ENCODE measurements around the gene PARG.
"Not testable (repeated sequence)": the region's sequence is repeated elsewhere in the genome, so short reads cannot be mapped to it uniquely, and the experiment has no call there.

Gene PARG

DNA sequence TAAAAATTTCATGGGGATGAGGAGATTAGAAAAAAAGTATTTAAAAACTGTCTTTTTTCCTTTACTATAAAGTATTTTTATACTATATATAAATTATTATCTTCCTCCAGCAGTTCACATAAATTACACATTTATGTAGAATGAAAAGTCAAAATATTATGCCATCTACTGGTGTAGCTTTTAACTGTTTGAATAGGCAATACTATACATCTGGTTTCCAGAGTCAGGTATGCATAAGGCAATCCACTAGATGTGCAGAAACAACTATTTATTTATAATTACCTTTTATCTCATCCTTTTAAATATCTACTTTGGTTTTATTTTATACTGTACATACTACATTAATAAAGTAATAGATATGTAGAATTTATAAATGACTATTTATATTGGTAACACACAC lies 25.4 kb downstream of the PARG start:
- not testable (repeated sequence) for H3K4me3 ChIP-seq (replicated peaks; ENCODE audit: low read depth, low read length); DNase-seq (ENCODE audit: low read depth)

DNA sequence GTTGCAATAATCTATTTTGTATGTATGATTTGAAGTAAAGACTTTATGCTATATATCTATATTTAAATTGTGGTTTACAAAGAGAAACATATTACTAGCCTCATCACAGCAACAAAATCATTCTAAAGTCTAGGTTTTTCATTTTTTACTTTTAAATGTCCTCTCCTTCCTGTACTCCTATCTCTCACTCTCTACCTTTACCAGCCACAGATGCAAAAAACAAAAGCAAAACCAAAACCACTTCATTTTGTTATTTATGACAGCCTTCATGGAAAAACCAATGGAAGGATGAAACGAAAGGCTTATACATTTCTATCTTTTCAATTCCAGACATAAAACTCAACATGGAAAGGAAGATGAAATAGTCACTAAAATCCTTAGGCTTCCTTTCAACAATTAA lies 31.5 kb downstream of the PARG start:
- H3K4me3 ChIP-seq (replicated peaks; ENCODE audit: low read depth, low read length); DNase-seq (ENCODE audit: low read depth): not testable (repeated sequence)

DNA sequence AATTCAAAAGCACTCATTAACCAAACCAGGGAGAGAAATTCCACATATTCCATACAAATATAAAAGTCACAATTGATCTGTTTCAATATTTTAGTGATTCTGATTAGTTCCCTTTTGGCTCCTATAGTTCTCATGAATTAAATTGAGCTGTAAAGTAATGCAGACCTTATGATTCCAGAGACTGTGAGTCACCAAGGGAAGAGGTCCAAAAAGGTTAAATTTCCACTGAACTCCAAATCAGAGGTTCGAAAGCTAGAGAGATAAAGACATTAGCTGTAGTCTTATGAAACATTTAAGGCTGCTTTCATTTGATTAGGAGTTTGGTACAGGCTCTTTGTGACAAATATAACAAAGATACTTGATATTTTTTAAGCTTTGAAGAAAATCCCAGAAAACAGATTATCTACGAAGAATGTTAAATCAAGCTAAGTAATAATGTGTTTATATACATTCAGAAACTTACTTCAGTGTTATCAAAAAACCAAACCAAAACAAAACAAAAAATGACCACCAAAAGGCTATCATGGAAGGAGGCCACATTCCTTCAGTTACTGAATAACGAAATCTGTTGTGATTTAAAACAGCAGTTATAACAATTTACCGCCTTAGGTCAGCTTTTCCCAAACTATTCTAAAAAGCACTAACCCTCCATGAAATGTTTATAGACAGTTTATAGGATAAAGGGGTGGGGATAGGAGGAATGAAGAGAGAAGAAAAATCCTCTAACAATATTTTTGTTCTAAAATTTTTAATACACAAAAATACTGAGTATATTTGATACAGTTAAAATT lies 33.3 kb downstream of the PARG start:
- DNase-seq (ENCODE audit: low read depth); H3K4me3 ChIP-seq (replicated peaks; ENCODE audit: low read depth, low read length): not testable (repeated sequence)

DNA sequence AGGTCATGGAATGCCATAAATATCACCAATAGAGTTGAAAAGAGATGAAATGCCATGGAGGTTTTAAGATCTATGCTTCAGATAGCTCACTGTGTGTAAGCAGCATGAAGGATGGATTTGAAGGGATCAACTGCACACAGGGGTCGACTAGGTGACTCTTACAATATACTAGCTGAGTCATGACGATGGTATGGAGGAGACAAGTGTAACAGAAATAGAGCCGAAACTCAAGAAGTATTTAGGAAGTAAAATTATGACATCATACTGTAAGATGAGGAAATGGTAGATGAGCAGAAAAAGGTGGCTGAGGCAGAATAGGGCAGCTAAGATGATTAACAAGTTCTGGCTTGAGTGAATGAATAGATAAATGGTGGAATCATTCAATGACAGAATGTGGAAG lies 38.0 kb downstream of the PARG start:
- H3K4me3 ChIP-seq (replicated peaks; ENCODE audit: low read depth, low read length); DNase-seq (ENCODE audit: low read depth): not testable (repeated sequence)

DNA sequence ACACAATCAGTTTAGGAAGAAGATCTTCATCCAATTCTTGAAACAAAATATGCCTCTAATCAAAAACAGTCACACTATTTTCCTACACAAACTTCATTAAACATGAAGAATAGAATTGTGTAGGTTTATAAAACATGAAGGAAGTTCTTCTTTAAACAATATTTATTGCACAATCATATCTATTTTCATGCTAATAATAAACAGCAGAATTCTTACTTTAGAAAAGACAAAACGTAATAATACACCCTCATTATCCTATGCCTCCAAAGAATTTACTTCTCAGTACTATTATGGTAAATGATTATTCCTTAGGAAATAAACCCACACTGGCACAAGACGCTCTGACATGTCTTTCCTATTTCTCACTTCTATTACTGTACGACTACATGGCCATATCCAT lies 41.4 kb downstream of the PARG start:
- not testable (repeated sequence) for DNase-seq (ENCODE audit: low read depth)

DNA sequence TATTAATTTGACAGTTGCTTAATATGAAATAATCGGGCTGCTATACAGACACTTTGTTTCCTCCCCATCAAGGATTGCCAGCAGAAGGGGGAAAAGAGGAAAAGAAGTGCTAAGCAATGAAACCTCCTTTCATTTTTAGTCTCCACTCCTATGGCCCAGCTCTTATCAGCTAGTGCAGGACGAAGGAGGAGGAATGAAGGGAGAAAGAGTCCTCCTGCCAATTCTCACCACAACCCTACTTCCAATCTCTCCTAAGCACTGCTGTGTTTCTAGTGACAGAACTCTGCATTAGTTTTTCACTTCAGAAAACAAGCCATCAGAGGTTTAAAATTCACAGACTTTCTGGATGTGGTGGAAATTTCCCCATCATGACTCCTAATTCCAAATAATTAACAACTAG lies 41.8 kb downstream of the PARG start:
- H3K4me3 ChIP-seq (replicated peaks; ENCODE audit: low read depth, low read length); DNase-seq (ENCODE audit: low read depth): not testable (repeated sequence)

More for the DNA sequence above, 41.4 kb downstream of the PARG start:
- H3K4me3 ChIP-seq (replicated peaks; ENCODE audit: low read depth, low read length), result not testable (repeated sequence)

DNA sequence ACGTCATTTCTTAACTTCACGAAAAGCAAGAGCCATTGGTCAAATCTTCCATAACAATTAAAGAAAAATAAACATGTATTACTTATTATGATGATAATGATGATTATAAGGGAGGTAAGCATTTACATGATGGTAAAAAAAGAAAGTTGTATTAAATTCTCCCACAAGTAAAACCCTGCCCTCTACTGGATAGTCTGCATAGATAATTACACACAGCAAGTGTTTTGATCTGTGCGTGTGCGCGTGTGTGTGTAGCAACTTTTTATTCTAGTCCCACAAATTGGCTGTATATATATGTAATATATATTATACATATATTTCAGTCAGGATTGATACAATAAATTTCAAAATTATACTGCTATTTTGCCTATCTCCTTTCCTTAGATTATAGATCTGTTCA lies 51.8 kb downstream of the PARG start:
- TF ChIP-seq, protein P1, sequence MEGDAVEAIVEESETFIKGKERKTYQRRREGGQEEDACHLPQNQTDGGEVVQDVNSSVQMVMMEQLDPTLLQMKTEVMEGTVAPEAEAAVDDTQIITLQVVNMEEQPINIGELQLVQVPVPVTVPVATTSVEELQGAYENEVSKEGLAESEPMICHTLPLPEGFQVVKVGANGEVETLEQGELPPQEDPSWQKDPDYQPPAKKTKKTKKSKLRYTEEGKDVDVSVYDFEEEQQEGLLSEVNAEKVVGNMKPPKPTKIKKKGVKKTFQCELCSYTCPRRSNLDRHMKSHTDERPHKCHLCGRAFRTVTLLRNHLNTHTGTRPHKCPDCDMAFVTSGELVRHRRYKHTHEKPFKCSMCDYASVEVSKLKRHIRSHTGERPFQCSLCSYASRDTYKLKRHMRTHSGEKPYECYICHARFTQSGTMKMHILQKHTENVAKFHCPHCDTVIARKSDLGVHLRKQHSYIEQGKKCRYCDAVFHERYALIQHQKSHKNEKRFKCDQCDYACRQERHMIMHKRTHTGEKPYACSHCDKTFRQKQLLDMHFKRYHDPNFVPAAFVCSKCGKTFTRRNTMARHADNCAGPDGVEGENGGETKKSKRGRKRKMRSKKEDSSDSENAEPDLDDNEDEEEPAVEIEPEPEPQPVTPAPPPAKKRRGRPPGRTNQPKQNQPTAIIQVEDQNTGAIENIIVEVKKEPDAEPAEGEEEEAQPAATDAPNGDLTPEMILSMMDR (IDR thresholded peaks at IDR 0.05; ENCODE audit: low read length, missing control alignments), result peak; percentile 11
- H3K4me3 ChIP-seq (replicated peaks; ENCODE audit: low read depth, low read length); DNase-seq (ENCODE audit: low read depth): not testable (repeated sequence)

DNA sequence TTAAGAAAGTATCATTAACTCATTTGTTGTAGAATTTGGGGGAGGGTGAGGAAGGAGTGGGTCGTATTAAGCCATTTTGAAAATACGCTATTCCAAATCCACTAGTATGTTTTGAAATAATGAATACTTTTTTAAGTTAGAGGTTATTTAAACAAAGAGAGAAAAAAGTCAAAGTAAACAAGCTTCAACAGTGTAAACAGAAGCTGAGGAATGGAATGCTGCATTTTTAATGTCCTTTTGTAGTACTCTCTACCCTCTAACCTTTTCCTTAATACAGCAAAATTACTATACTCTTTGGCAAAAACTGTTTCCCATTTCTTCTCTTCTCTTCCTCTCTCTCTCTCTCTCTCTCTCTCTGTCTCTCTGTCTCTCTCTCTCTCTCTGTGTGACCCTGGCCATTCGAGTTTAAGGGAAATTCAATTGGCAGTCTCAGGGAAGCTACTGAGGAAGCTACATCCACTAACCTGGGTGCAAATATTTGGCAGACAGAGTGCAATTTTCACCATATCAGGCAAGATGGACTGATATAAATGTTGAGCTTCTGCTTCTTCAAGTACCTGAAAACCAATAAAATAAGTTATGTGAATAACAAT lies 57.0 kb downstream of the PARG start:
- H3K4me3 ChIP-seq (replicated peaks; ENCODE audit: low read depth, low read length); DNase-seq (ENCODE audit: low read depth): not testable (repeated sequence)

DNA sequence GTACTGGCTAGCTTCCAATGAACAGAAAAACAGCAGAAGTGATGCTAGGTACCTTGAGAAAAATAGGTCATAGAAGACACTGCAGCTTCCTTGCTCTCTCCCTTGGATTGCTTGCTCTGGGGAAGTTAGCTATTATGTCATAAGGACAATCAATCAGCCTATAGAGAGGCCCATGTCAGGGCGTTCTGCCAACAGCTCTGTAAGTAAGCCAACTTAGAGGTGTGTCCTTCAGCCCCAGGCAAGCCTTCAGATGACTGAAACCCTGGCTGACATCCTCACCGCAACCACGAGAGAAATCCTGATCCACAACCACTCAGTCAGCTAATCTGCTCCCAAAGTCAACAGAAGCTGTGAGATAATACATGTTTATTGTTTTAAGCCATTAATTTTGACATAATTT lies 58.0 kb downstream of the PARG start:
- H3K4me3 ChIP-seq (replicated peaks; ENCODE audit: low read depth, low read length); DNase-seq (ENCODE audit: low read depth): not testable (repeated sequence)

DNA sequence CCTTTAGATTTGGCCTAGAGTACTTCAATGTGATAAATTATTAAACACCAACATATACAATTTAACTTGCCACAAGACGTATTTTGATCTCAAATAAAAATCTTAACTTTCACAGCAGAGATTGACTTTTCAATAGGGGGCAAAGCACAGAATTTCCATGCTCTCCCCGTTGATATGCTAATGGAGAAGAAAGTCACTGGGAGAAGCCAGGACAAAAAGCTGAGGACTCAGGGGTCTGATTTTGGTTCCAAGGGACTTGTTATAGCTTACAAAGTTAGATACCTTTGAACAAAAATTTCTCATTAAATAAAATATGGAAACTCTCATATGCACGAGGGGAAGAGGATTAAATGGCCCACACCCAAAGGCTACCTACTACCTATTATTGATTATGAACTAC lies 59.5 kb downstream of the PARG start:
- DNase-seq (ENCODE audit: low read depth); H3K4me3 ChIP-seq (replicated peaks; ENCODE audit: low read depth, low read length): not testable (repeated sequence)

DNA sequence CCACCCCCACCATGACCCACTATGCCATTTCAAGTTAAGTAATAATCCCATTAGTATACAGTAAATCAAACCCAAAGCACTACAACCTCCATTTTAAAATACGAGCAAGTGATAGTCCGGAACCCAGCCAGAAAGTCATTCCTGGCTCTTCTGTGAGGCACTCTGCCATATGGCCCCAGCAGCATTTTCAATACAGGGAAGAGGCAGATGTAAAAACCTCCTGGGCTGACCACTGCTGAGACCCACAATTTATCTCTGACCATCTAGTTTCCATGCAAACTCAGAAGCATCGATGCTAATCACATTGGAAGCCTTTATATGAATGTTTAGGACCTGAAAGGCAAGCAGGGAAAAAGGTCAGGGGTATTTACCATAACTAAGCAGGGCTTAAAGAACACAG lies 69.1 kb downstream of the PARG start:
- not testable (repeated sequence) for DNase-seq (ENCODE audit: low read depth); H3K4me3 ChIP-seq (replicated peaks; ENCODE audit: low read depth, low read length)

DNA sequence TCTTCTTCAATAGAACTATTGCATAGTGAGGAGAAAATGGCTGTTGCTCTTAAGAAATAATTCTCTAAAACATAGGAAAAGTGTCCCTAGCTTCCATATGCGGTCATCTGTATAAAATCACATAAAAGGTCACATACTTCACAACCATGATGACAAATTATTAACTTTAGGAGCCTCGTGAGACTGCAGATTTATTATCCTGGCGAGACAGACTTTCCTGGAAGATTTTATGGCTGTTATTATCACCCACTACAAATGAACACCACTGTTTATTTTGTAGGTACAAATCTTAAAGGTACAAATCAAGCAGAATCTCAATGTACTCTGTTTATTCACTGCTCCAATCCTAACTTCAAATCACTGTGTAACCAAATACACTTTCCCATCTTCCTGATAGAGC lies 70.4 kb downstream of the PARG start:
- DNase-seq (ENCODE audit: low read depth); H3K4me3 ChIP-seq (replicated peaks; ENCODE audit: low read depth, low read length): not testable (repeated sequence)

DNA sequence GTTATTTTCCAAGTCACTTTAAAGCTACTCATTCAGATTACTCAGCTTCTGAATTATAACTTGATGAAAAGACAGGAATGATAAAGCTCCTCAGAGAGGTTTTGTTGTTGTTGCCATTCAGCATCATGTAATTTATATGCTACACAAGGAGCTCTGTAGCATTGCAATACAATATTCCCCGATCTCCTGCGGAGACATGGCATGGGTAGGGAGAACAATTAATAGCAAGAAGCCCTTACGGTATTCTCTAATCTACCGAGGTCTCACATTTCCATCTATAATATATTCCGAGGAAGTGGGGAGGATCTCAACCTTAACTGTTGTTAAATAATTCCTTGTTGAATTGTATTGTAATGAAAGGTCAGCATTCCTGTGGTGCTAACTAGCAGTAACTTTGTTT lies 81.9 kb downstream of the PARG start:
- not testable (repeated sequence) for DNase-seq (ENCODE audit: low read depth); H3K4me3 ChIP-seq (replicated peaks; ENCODE audit: low read depth, low read length)

DNA sequence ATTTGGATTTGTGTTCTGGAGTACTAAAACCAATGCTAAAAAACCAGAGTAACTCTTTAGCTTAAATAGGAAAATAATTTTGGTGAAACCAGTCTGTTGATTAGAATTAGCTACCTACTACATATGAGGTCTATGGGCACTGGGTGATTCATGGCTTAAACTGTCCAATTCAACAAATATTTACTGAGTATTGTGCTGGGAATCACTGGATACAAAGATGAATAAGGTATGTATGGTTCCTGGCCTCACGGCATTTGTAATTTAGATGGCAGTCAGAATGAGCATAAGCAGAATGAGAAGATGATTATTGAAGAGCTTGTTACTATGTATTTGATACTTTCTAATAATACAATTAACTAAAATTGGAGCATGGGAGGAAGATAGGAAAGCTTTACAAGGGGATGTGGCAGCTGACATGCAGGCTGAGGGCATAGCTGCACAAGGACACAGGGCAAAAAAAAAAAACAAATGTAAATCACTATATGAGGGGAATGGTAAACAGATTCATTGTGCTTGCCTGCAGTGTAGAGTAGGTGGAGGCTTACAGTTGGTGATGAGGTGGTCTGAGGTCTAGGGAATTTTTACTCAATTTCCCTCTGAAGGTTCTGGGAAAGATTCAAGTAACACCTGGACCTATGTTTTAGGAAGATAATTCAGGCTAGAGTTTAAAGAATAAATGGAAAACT lies 83.0 kb downstream of the PARG start:
- not testable (repeated sequence) for H3K4me3 ChIP-seq (replicated peaks; ENCODE audit: low read depth, low read length); DNase-seq (ENCODE audit: low read depth)

DNA sequence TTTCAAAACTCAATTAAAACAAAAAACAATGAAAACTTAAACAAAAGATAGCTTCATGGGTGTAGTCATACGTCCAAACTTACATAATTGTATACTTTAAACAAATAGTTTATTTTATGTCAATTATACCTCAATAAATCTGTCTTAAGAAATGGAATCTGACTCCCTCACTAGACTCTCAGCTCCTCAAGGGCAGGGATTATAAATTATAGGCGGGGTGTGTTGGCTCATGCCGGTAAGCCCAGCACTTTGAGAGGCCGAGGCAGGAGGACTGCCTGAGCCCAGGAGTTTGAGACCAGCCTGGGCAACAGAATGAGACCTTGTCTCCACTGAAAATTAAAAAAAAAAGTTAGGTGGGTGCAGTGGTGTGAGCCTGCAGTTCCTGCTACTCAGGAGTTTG lies 92.3 kb downstream of the PARG start:
- H3K4me3 ChIP-seq (replicated peaks; ENCODE audit: low read depth, low read length); DNase-seq (ENCODE audit: low read depth): not testable (repeated sequence)
